Astrocyte of the cerebellum (primary cell): Measurements from ENCODE around the gene KCNH6.

ENCODE experiments used
- DNase-seq: peaks from one replicate; pipeline ENCODE4 v3.0.0-alpha.2; 2011; ENCODE audit warnings: low read depth
- H3K4me3 ChIP-seq: 2 replicates; pipeline ENCODE4 v1.5.1; 2011; ENCODE audit warnings: mild to moderate bottlenecking, low read depth, low read length, moderate library complexity
- CTCF ChIP-seq: IDR thresholded peaks from 2 replicates; pipeline ENCODE4 v1.5.1; 2012; ENCODE audit warnings: low read length, low read depth, moderate library complexity, mild to moderate bottlenecking; ENCODE audit errors: missing control alignments
- in situ Hi-C: cut with HindIII; loops from 2 replicates; pipeline ENCODE4 v1.10.0; 2017; ENCODE audit warnings: low sequenced_read_pairs

Gene KCNH6

GRCh38 chr17:63480826-63481487 lies 42.2 kb upstream of the KCNH6 start:
- no peak for TF ChIP-seq CTCF
- in situ Hi-C loops, result loop anchor here (5.0 kb wide), 1 partner anchor 61 kb away; no protein-coding TSS in a partner anchor
- no peak overlapping the region for H3K4me3 ChIP-seq
- no peak for DNase-seq

GRCh38 chr17:63481488-63481870 lies 41.7 kb upstream of the KCNH6 start:
- in situ Hi-C loops, result loop anchor here (5.0 kb wide), 1 partner anchor 61 kb away; no protein-coding TSS in a partner anchor
- no peak for TF ChIP-seq CTCF
- no peak overlapping the region for H3K4me3 ChIP-seq
- no peak for DNase-seq

GRCh38 chr17:63482509-63482908 lies 40.6 kb upstream of the KCNH6 start:
- in situ Hi-C loops, result loop anchor here (5.0 kb wide), 1 partner anchor 60 kb away; no protein-coding TSS in a partner anchor
- no peak for DNase-seq
- no peak overlapping the region for H3K4me3 ChIP-seq
- no peak for TF ChIP-seq CTCF

- H3K4me3 ChIP-seq, result no peak overlapping the region
- TF ChIP-seq CTCF, result no peak
- in situ Hi-C loops, result loop anchor here (5.0 kb wide), 1 partner anchor 59 kb away; no protein-coding TSS in a partner anchor
- no peak for DNase-seq
Observed at GRCh38 chr17:63483038-63483437, 40.1 kb upstream of the KCNH6 start.

- no peak for TF ChIP-seq CTCF
- no peak for DNase-seq
- no peak overlapping the region for H3K4me3 ChIP-seq
- in situ Hi-C loops, result loop anchor here (5.0 kb wide), 1 partner anchor 58 kb away; no protein-coding TSS in a partner anchor
Observed at GRCh38 chr17:63483655-63484575, 39.2 kb upstream of the KCNH6 start.

GRCh38 chr17:63486317-63487013 lies 36.7 kb upstream of the KCNH6 start:
- DNase-seq, result no peak
- TF ChIP-seq CTCF, result no peak
- no peak overlapping the region for H3K4me3 ChIP-seq
- in situ Hi-C loops, result no loop called here
